DOHH2 (cell line): Measurements from ENCODE around the gene RANBP1.

ENCODE experiments used
- H3F3A ChIP-seq: fragments of 200-600 bp; sonication (generic), shearing (Covaris generic); 2 replicates; pipeline ENCODE4 v1.6.0; 2016; ENCODE audit warnings: antibody characterized with exemption, mild to moderate bottlenecking; ENCODE audit not compliant: control insufficient read depth, insufficient read depth
- H3K27ac ChIP-seq: fragments of 200-600 bp; sonication (generic); 2 replicates; pipeline ENCODE4 v1.5.1; 2014; ENCODE audit warnings: low read depth, mild to moderate bottlenecking, low read length, moderate library complexity
- H3K27me3 ChIP-seq: fragments of 200-600 bp; sonication (generic); 2 replicates; pipeline ENCODE4 v1.6.1; 2014; ENCODE audit warnings: mild to moderate bottlenecking, low read length, mixed read lengths; ENCODE audit not compliant: control insufficient read depth
- H3K36me3 ChIP-seq: fragments of 200-600 bp; sonication (generic); 2 replicates; pipeline ENCODE4 v1.6.1; 2014; ENCODE audit warnings: mild to moderate bottlenecking, low read length, moderate library complexity, mixed read lengths; ENCODE audit not compliant: control insufficient read depth
- H3K4me1 ChIP-seq: fragments of 200-600 bp; sonication (generic); 2 replicates; pipeline ENCODE4 v1.6.1; 2014; ENCODE audit warnings: mild to moderate bottlenecking, low read length, mixed read lengths; ENCODE audit not compliant: control insufficient read depth
- H3K4me2 ChIP-seq: fragments of 200-600 bp; sonication (generic); 2 replicates; pipeline ENCODE4 v1.6.0; 2014; ENCODE audit warnings: mild to moderate bottlenecking, low read length, moderate library complexity
- H3K4me3 ChIP-seq: fragments of 200-600 bp; sonication (generic); 2 replicates; pipeline ENCODE4 v1.5.1; 2014; ENCODE audit warnings: mild to moderate bottlenecking, low read length, mixed read lengths
- H3K79me2 ChIP-seq: fragments of 200-600 bp; sonication (generic); 2 replicates; pipeline ENCODE4 v1.6.1; 2014; ENCODE audit warnings: mild to moderate bottlenecking, low read length, mixed read lengths; ENCODE audit not compliant: control insufficient read depth
- H3K9me2 ChIP-seq: fragments of 200-600 bp; sonication (generic); replicated peaks from 2 replicates; pipeline ENCODE4 v1.6.1; 2014; ENCODE audit warnings: mild to moderate bottlenecking, low read length, mixed read lengths; ENCODE audit not compliant: control insufficient read depth
- H3K9me3 ChIP-seq: fragments of 200-600 bp; sonication (generic); 2 replicates; pipeline ENCODE4 v1.6.1; 2014; ENCODE audit warnings: antibody characterized with exemption, low read length, mixed read lengths; ENCODE audit not compliant: control insufficient read depth, insufficient read depth
- H4K20me1 ChIP-seq: fragments of 200-600 bp; sonication (generic); 2 replicates; pipeline ENCODE4 v1.6.0; 2014; ENCODE audit warnings: low read depth, mild to moderate bottlenecking, antibody characterized with exemption, low read length, moderate library complexity; ENCODE audit not compliant: control insufficient read depth, insufficient read depth
- CTCF ChIP-seq: fragments of 200-600 bp; sonication (generic); IDR thresholded peaks from one replicate; pipeline ENCODE4 v1.5.1; 2014; ENCODE audit warnings: antibody characterized with exemption, mild to moderate bottlenecking, low read depth, low read length; ENCODE audit not compliant: poor library complexity, severe bottlenecking
- EZH2phosphoT487 ChIP-seq: fragments of 200-600 bp; sonication (generic); IDR thresholded peaks from 2 replicates; pipeline ENCODE4 v1.6.1; 2017; ENCODE audit warnings: borderline replicate concordance, mild to moderate bottlenecking, antibody characterized with exemption, low read length, moderate library complexity, mixed read lengths

RANBP1 gene

GRCh38 chr22:20135806-20136602, 20.1 kb downstream of the RANBP1 start:
- H3K4me1 ChIP-seq: peaks cover 8% of the 10 kb centered on the region
- H3K27me3 ChIP-seq: peaks cover 13% of the 10 kb centered on the region
- no peaks in the 10 kb centered on the region for H3K9me3 ChIP-seq
- H3K4me3 ChIP-seq: no peak overlapping the region
- H3K36me3 ChIP-seq: no peaks in the 10 kb centered on the region
- H3F3A ChIP-seq: no peaks in the 10 kb centered on the region
- no peak for TF ChIP-seq CTCF
- no peak for TF ChIP-seq EZH2phosphoT487
- no peak overlapping the region for H3K4me2 ChIP-seq
- no peaks in the 10 kb centered on the region for H3K79me2 ChIP-seq
- H3K9me2 ChIP-seq: no peaks in the 10 kb centered on the region
- H4K20me1 ChIP-seq: 0 out of 2 replicates have a peak, but pooled peaks cover 2% of the 10 kb centered on the region
- no peak overlapping the region for H3K27ac ChIP-seq

- H3K36me3 ChIP-seq: no peaks in the 10 kb centered on the region
- no peak overlapping the region for H3K27ac ChIP-seq
- 0 out of 2 replicates have a peak, but pooled peaks cover 2% of the 10 kb centered on the region for H4K20me1 ChIP-seq
- H3K4me3 ChIP-seq: no peak overlapping the region
- peaks cover 6% of the 10 kb centered on the region for H3K4me1 ChIP-seq
- TF ChIP-seq EZH2phosphoT487: no peak
- TF ChIP-seq CTCF: no peak
- H3K9me3 ChIP-seq: no peaks in the 10 kb centered on the region
- H3K79me2 ChIP-seq: no peaks in the 10 kb centered on the region
- H3K4me2 ChIP-seq: no peak overlapping the region
- peaks cover 9% of the 10 kb centered on the region for H3K27me3 ChIP-seq
- no peaks in the 10 kb centered on the region for H3F3A ChIP-seq
- H3K9me2 ChIP-seq: no peaks in the 10 kb centered on the region
These were observed 20.6 kb downstream of the RANBP1 start for GRCh38 chr22:20136603-20136873.

- Histone ChIP-seq H3K36me3 (no peaks in the 10 kb centered on the region), H3K4me1 (peaks cover 6% of the 10 kb centered on the region), H3K4me3 (no peak overlapping the region), H3K9me2 (no peaks in the 10 kb centered on the region), H3K27me3 (peaks cover 7% of the 10 kb centered on the region), H3K9me3 (no peaks in the 10 kb centered on the region), H4K20me1 (0 out of 2 replicates have a peak, but pooled peaks cover 2% of the 10 kb centered on the region), H3F3A (no peaks in the 10 kb centered on the region), H3K79me2 (no peaks in the 10 kb centered on the region), H3K27ac (no peak overlapping the region), H3K4me2 (no peak overlapping the region)
- TF ChIP-seq CTCF: no peak
- no peak for TF ChIP-seq EZH2phosphoT487
These were observed 21.2 kb downstream of the RANBP1 start for GRCh38 chr22:20137113-20137512.
